Fibroblast of the conjunctiva (primary cell): Measurements from ENCODE around the gene SYT8.

Source experiments
- DNase-seq: peaks from one replicate; pipeline ENCODE4 v3.0.0-alpha.2; 2010; ENCODE audit warnings: low read depth

SYT8 gene

DNA sequence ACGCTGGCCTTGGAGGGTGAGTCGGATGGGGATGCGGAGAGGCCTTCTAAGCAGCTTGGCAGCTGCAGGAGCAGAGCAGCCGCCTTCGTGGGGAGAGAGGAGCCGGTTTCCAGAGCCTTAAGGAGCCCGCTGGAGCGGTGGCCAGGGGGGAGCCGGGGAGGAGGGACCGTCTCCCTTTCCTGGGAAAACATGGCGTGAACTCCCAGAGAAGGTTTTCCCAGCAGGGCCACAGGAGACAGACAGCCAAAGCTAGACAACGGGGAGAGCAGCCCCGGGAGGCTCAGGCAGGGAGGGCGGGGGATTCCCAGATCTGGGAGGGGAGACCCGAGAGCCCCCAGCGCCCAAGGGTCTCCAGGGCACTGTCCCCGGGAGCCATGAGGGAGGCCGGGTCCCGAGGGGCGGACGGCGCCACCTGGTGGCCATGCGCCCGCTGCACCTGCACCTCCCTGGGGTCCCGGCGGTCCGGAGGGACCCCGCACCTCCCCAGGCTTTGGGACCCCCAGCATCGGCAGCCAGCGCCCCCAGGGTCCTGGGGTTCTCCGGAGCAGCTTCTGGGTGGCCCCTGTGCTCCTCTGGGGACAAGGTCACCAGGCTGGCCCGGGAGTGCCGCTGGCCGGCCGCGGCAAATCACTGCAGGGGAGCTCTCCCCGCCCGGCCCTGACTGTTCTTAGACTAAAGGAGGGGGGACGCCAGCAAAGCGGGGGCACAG lies 2.4 kb upstream of the SYT8 start:
- DNase-seq, result no peak

GRCh38 chr11:1832920-1833295 lies 1.9 kb upstream of the SYT8 start:
- no peak for DNase-seq

DNA sequence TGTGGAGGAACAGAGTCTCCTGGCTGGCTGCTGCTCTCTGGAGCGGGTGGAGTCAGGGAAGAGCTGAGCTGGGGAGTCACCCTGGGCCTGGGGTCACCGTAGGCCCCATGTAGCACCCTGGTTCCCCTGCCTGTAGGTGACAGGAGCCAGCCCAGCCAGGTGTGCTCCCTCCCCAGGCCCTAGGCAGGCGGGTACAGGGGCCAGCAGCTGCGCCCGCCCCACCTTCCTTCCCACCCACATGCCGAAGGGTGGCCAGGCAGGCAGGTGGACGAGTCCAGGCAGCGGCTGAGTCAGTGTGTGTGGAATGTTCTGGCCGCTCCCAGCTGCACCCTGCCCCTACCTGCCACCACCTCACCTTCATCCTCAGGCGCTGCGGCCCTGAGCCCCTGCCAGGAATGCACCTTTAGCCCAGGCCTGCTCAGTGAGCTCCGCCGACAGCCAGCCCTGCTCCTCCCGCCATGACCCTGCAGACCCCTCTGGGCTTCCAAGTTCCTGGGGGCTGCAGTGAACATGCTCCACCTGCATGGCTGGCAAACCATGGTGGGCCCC lies 654 bp upstream of the SYT8 start:
- DNase-seq, result no peak

GRCh38 chr11:1835671-1836010 lies 851 bp downstream of the SYT8 start:
- no peak for DNase-seq

GRCh38 chr11:1836011-1836945 lies 1.5 kb downstream of the SYT8 start:
- DNase-seq, result no peak

DNA sequence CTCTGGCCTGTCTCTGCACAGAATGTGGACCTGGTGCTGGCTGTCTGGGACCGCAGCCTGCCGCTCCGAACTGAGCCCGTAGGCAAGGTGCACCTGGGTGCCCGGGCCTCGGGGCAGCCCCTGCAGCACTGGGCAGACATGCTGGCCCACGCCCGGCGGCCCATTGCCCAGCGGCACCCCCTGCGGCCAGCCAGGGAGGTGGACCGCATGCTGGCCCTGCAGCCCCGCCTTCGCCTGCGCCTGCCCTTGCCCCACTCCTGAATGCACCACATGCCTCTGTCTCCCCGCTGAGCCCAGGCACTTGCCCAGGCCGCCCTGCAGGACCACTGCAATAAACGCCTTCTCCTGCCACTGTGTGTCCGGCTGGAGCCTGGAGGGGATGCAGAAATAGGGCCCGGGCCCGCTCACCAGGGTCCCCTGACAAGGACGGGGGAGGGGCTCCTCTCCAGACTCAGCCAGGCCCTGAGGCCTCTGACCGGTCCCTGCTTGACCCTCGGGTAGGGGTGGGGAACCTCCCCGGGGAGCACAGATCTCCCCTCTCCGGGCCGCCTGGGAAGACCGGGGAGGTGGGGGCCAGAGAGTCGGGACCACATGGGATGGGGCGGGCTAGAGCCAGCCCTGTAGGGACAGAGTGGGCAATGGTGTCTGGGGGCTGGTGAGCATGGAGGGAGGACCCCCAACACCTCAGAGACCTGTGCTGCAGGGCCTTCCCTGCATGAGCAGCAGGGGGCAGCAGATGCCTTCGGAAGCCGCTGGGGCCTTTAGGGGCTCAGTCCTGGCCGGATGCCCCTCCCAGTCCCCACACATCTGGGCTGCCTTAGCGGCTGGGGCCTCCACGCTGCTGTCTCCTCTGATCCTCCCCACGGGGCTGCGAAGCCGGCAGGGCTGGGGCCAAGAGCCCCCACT lies 2.6 kb downstream of the SYT8 start:
- DNase-seq, result peak; percentile 66

GRCh38 chr11:1838077-1838425 lies 3.3 kb downstream of the SYT8 start:
- DNase-seq, result no peak

DNA sequence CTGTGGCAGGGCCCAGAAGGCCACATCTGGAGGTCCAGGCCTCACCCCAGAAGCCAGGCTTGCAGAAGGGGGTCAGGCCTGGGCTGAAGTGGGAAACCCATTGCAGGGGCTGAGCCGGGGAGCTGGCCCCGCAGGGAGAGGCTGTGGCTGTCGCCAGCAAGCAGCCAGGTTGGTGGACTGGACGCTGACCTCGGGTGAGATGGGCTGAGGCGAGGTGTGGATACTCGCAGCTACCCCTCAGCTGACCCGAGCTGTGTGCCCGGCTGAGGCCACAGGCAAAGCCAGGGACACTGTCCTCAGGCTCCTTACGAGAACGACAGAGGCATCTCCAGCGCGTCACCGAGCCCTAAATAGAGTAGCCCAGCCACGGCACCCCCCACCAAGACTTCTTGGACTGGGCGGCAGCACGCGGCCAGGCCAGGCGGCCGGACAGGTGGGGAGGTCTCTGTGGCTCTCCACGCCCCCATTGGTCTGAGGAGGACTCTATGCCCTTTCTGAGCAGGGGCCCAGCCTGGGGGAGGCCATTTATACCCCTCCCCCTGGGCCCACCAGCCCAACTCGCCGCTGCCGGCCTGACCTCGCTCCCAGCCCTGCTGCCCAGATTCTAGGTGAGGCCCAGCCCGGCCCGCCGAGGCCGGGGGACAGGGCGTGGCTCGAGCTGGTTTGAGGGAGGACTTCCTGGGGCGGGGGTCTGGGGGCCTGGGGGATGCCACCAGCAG lies 3.8 kb downstream of the SYT8 start, which contains the start of gene TNNI2:
TSS of gene TNNI2 (plus strand) at position 556 of the 719 bp plus-strand sequence. CDS start 716 bp downstream, outside the sequence.
- no peak for DNase-seq

GRCh38 chr11:1839204-1839923 lies 4.6 kb downstream of the SYT8 start:
- DNase-seq, result no peak

DNA sequence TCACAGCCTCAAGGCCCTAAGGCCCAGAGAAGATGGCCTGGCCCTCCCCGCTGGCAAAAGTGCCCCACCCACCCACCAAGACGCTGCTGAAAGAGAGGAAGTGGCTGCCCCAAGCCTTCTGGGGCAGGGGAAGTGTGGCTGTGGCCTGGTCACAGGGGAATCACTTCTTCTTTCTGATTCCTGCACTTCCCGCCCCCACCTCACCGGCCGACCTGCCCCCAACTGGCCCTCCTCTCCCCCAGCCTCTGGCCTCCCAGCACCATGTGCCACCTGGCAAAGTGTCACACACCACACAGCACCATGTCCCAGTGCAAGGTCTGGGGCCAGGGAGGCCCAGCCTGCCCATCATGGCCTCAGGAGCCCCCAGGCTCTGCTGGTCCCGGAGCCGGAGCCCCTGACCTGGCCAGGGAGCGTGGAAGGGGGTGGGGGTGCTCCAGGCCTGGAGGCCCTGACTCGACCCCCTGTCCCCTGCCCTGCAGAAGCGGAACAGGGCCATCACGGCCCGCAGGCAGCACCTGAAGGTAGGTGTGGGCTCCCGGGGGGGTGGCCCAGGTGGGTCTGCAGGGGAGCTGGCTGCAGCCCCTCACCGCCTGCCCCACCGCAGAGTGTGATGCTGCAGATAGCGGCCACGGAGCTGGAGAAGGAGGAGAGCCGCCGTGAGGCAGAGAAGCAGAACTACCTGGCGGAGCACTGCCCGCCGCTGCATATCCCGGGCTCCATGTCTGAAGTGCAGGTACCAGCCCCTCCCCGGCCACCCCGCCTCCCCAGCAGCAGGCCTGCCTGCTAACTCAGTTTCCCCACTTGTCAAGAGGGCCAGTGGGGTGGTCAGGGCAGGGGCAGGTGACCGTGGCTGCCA lies 5.4 kb downstream of the SYT8 start:
- no peak for DNase-seq

- DNase-seq, result no peak
Observed at GRCh38 chr11:1840780-1841480, 6.1 kb downstream of the SYT8 start.

DNA sequence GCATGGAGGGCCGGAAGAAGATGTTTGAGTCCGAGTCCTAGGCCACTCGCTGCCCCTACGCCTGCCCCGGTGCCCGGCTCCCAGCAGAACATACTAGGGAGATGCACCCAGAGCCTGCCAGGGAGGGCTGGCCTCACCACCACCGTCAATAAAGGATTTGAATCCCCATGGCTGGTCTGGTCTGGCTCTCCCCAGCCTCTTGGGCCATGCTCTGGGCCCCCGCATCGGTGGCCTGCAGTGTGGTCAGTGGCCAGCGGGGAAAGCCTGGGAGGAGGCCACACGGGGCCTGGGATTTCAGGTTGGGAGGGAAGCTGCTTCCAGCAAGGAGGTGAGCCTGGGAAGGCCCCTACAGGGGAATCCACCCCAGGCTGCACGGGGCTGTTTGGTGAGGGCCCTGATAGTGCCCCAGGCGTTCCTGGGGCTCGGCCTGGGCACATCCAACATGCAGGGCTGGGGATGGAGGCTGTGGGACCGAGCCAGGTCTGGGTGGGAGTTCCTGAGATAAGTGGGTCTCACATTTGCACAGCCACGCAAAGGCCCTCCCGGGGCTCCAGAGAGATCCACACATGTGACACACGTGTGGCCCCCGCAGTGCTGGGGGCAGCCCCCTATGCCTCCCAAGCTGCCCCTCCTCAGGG lies 6.8 kb downstream of the SYT8 start:
- no peak for DNase-seq

- DNase-seq, result no peak
Observed at GRCh38 chr11:1842149-1843097, 7.6 kb downstream of the SYT8 start.

DNA sequence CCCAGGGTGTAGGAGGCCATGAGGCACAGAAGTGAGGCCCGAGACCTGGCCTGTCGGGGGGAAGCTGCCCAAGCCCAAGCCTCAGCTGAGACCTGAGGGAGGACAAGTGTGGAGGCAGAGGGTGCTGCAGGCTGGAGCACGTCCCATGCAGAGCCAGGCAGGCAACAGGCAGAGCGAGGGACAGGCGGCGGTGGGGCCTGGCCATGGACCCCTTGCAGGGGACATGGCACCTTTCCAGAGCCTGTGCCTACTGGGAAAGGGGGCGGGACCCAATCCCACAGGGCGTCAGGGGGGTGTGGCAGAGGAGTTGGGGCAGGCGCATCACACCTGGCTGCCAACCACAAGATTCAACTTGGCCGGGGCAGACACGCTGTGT lies 8.3 kb downstream of the SYT8 start:
- no peak for DNase-seq

DNA sequence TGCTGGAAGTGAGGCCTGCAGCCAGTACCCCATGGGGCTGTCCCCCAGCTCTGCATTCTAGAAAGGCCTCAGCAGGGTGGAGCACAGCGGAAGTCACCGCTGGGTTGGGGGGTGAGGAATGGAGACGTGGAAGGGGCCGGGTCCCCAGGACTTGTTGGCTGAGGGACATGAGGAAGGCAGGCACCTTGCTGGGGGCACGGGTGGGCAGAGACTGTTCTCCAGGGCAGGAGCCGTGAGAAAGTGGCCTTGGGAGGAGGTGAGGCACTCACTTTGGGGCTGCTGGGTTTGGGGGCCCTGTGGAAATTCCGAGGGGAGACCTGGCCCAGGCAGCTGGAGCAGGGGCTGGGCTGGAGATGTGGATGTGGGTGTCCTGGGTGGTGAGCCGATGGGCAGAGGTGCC lies 9.0 kb downstream of the SYT8 start:
- DNase-seq, result no peak

DNA sequence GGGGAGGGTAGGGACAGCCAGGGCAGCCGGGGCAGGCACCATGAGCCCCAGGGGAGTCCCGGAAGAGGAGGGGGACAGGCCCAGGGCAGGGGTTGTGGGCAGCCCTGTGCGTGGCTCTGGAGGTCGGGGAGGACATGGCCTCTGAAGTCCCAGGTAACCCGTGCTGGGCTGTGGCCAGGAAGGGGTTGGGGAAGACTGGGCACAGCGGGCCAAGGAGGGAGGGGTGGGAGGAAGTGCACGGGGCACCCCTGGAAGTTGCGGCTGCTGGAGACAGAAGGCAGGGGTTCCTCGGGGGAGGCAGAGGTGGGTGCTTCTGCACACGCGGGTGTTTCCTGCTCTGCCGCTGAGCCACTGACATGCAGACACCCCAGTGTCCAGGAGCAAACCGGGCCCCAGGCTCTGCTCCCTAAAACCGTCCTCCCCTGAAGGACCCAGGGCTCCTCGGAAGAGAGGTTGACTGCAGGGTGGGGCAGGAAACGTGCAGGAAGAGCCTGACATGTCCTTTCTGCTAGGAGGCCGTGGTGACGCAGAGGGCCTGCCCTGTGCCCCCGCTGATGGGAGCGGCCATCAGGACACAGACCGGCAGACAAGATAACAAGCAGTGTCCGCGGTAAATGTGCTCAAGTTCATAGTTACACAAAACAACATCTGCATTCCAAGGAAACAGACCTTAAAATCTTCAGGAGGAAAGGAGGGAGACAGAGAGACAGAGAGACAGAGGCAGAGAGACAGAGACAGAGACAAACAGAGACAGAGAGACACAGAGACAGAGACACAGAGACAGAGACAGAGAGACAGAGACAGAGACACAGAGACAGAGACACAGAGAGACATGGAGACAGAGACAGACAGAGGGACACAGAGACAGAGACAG lies 9.7 kb downstream of the SYT8 start:
- DNase-seq, result no peak

GRCh38 chr11:1845095-1845429 lies 10.3 kb downstream of the SYT8 start:
- DNase-seq, result no peak
